Measurements from ENCODE around the gene POTED. TPM values are rescaled to one million over a fixed set of nuclear protein-coding genes. Genes with fewer than 3 reads are reported as not detected.
A peak's percentile ranks its signal among the peaks of the same experiment; 100 is the strongest.
"Not testable (repeated sequence)": the region's sequence is repeated elsewhere in the genome, so short reads cannot be mapped to it uniquely, and the experiment has no call there.

POTED gene
- total RNA-seq: not detected

DNA sequence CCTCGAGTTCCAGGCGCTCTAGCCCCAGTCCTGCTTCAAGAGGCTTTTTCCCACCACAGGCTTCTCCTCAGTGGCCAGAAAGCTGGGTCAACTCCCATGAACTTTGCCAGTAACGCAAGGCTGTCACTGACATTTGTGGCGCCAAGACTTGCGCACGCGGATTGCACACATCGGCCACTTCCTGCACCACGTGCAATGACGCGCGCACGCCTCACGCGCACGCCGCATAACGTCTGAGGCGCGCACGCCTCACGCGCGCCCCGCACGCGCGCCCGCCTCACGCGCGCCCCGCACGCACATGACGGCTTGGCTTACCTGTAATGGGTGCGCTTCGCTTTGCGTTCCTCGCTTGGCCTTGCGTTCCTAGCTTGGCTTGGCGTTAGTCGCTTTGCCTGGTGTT is at the start of gene POTED:
TSS of gene POTED (plus strand) at position 301 of the 400 bp plus-strand sequence. CDS start 452 bp downstream, outside the sequence.
- not testable (repeated sequence) for DNase-seq (ENCODE audit: low spot score in 2 of 2)
- no CpG with 5 or more reads among the region's 42 CpGs for WGBS, 2 donors

DNA sequence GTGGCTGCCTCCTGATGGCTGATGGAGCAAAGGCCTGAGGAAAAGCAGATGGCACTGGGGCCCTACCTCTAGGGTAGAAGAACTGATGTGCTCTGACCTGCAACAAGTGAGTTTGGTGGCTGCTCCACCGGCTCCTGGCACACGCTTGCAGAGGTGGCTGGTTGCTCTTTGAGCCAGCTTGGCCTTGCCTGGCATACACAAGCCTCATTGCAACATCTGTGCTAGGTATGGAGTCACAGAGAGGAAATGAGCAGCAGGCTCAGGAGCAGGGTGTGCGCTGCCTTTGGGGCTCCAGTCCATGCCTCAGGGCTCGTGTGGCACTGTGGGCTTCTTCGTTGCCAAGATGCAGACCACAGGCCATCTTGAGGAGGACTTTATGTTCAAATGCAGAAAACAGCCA is 40.5 kb downstream of the POTED start:
- H3K4me3 ChIP-seq (ENCODE audit: low read depth, poor library complexity, severe bottlenecking); intact Hi-C loops (cut with DNase I; ENCODE audit: low total_unique reads): not testable (repeated sequence)
- peak in 1 of 2 donors; percentile 37 for DNase-seq (ENCODE audit: low spot score in 2 of 2)
- WGBS, 2 donors: no CpG with 5 or more reads among the region's 5 CpGs

More for the DNA sequence above, at the start of gene POTED:
- intact Hi-C loops (cut with DNase I; ENCODE audit: low total_unique reads); H3K4me3 ChIP-seq (ENCODE audit: low read depth, poor library complexity, severe bottlenecking): not testable (repeated sequence)

DNA sequence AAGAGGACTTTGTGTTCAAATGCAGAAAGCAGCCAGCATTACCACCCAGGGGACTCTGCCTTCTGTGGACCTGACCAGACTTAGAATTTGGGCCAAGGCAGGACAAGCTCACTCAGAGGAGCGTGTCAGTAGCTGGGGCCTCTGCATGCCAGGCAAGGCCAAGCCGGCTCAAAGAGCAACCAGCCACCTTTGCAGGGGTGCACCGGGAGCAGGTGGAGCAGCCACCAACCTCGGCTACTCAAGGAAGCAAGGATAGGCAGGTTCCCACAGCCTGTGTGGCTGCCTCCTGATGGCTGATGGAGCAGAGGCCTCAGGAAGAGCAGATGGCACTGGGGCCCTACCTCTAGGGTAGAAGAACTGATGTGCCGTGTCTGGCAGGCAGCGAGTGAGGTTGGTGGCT is 42.2 kb downstream of the POTED start:
- peak in 1 of 2 donors; percentile 65 for DNase-seq (ENCODE audit: low spot score in 2 of 2)
- WGBS, 2 donors: 91% methylated on average over 6 of the region's 6 CpGs; no CpG with 5 or more reads in 1 of the 2 donors
- H3K4me3 ChIP-seq (ENCODE audit: low read depth, poor library complexity, severe bottlenecking); intact Hi-C loops (cut with DNase I; ENCODE audit: low total_unique reads): not testable (repeated sequence)

Small RNAs within 50 kb of the gene (microRNA-seq; reads per million reads assigned to microRNA genes)
- 0 reads per million in 2 donors for gene MIR3118-1 (ENCODE audit: borderline number of aligned reads in 1 of 2, borderline replicate concordance in 2 of 2)
